HG02798 (cell line): Measurements from ENCODE around the gene SERTAD1.
A peak's percentile ranks its signal among the peaks of the same experiment; 100 is the strongest.

ENCODE experiments used
- ATAC-seq: cut with Tn5 transposase; IDR thresholded peaks from one replicate; pipeline ENCODE4 v1.9.1; 2021; ENCODE audit warnings: mild to moderate bottlenecking; ENCODE audit not compliant: unreplicated experiment, poor library complexity

Gene SERTAD1

GRCh38 chr19:40424637-40425449 is 949 bp downstream of the SERTAD1 start:
- no peak for ATAC-seq

GRCh38 chr19:40423938-40424337 is 1.9 kb downstream of the SERTAD1 start:
- no peak for ATAC-seq

DNA sequence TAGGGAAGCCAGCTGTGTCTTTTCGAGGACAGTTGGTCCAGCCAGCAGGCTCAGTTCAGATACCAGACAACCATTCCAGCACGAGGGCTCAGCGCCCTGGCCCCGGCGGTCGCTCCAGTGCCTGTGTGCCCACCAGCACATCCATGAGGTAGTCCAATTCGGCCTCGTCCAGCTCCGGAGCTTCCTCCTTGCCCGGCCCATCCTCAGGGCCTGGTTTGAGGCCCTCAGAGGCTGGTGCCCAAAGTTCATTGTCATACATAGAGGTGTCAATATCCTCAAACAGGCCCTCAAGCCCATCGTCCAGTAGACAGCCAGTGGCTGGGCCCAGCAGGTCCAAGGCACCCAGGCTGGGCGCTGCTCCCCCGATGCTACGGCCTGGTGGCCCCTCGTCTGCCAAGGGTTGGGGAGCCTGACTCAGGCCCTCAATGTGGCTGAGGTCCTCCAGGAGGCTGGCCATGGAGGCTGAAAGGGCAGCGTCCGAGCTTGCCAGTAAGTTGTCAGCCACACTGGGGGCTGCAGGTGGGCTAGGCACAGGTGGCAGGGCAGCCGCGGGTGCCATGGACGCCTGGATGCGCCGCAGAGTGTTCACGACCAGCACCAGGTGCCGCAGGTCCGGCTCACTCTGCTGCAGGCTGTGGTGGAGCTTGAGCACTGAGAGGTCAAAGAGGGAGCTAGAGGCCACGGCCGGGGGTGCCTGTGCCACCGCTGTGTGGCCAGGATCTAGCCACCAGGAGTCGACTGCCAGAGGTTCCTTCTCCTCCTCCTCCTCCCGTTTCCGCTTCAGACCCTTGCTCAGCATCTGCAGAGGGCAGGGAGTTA is 2.8 kb downstream of the SERTAD1 start:
- ATAC-seq, result no peak

GRCh38 chr19:40421993-40422747 is 3.6 kb downstream of the SERTAD1 start:
- ATAC-seq, result no peak

GRCh38 chr19:40420766-40421765 is 4.7 kb downstream of the SERTAD1 start:
- peak; percentile 31 for ATAC-seq

GRCh38 chr19:40420451-40420765 is 5.4 kb downstream of the SERTAD1 start:
- ATAC-seq, result no peak

DNA sequence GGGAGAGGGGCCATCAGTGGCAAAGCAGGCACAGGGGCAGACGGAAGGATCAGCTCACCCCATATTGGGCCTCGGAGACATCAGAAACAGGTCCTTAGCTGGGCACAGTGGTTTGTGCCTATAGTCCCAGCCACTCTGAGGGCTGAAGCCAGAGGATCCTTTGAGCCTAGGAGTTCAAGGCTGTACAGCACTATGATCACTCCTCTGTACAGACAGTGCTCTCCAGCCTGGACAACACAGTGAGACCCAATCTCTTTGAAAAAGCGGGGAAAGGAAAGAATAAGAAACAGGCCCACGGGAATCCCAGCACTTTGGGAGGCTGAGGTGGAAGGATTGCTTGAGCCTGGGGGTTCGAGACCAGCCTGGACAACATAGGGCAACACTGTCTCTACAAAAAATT is 6.0 kb downstream of the SERTAD1 start:
- no peak for ATAC-seq

DNA sequence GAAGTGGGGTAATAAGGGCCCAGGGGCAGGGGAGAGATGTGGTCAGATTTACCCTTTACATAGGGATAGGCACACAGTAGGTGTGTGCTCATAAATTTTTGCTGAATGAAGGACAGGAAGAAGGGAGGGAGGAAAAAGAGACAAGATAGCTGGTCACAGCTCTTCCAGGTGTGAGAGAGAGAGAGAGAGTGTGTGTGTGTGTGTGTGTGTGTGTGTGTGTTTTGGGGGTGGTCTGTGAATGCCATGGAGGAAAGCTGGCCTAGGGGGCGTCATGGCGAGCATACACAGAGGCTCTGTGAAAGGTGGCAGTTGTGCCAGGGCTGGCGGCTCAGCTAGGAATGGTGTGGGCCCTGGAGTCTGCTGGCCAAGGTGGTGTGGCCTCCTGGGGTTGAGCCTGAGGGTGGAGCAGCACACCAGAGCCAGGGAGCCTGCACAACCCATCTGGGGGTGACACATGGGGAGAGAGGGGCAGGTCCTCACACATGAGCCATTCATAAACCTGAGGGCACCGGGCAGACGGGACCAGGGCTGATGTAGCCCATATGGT is 6.7 kb downstream of the SERTAD1 start:
- ATAC-seq, result no peak

- no peak for ATAC-seq
These were observed 7.8 kb downstream of the SERTAD1 start for GRCh38 chr19:40418040-40418439.

DNA sequence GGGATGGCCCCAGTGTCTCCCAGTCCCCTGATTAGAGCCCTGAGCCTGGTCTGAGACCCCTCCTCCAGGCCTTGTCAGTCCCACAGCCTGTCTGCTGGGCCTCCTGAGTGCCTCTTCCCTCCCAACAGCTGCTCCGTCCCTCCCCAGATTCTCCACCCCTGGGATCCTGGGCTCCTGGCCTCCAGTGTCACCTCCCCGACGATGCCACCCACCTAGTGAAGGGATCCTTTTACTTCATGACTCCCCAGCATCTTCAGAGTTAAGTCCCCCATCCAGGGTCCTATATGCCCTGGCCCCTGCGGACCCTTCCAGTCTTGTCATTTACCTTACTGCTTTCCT is 8.2 kb downstream of the SERTAD1 start:
- no peak for ATAC-seq

DNA sequence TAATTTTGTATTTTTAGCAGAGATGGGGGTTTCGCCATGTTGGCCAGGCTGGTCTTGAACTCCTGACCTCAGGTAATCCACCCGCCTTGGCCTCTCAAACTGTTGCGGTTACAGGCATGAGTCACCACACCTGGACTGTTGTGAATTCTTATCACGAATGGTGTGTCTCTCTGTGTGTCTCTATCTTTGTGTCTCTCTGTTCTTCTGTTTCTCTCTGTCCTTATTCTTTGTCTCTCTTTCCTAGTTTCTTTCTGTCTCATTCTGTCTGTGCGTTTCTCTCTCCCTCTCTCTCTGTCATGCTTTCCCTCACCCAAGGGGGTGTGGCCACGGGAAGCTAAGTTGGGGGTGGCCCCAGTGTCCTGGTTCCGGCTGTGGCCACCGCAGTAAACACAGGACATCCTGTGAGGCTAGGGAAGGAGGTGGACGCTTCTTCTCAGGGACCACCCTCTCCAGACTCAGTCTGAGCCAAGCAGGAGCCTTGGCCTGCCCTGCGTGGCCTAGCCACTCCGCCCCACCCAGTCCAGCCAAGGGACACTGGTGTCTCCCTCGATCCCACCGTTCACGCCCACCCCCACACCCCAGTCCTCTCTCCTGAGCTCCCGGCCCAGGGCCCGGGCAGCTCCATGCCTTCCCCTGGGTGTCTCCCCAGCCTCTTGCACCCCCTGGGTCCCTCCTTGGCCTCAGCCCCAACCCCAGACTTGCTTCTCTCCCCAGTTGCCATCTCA is 8.7 kb downstream of the SERTAD1 start:
- no peak for ATAC-seq

DNA sequence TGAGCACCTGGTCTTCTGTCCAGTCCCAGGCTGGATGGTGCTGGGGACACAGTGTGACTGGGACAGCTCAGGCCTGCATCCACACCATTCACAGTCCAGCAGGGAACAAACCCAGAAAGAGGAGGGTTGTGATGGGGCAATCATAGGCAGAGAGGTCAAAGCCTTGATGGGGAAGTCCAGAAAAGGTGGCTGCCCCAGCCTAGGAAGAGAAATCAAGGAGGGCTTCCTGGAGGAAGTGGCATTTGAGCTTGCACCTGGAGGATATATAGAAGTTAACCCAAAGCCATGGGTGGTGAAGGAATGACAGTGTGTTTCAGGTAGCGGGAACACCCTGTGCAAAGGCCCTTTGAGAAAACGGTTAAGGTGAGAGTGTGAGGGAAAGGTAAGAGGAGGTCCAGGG is 10.0 kb downstream of the SERTAD1 start:
- ATAC-seq, result no peak

GRCh38 chr19:40414542-40415535 is 11.0 kb downstream of the SERTAD1 start:
- ATAC-seq, result no peak

- no peak for ATAC-seq
These were observed 12.4 kb downstream of the SERTAD1 start, which contains the start of gene PRX for GRCh38 chr19:40413291-40413845. PRX (minus strand) TSS chr19:40413378; CDS start chr19:40407932, 5,446 bp downstream.

- no peak for ATAC-seq
These were observed 12.9 kb downstream of the SERTAD1 start for GRCh38 chr19:40412866-40413265.

DNA sequence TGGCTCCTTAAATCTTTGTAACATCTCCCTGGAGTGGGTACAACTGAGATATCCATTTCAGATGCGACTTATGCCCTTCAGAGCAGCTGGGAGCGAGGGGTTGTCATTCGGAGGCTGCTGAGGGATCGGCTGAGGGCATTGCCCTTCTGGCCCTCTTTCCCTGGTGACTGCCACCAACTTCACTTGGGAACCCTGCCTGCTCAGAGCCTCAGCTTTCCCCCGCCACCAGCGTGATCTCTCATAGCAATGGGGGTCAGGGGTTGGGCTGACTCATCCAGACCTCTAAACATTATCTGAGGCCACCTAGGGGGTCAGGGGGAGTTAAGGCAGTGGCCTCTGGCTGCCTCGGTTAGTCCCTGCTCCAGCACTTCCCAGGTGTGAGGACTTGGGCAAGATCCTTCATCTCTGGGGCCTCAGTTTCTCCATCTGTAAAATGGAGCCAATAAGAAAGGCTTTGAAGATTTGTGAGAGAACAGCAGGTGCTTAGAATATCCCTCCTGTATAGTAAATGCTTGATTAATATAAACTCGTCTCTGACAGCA is 13.8 kb downstream of the SERTAD1 start:
- ATAC-seq, result no peak
